H9 (cell line): ENCODE measurements around the gene COX6A1. TPM values are rescaled to one million over a fixed set of nuclear protein-coding genes. Genes with fewer than 3 reads are reported as not detected.
A peak's percentile ranks its signal among the peaks of the same experiment; 100 is the strongest.

Experiments
- DNase-seq: peaks from one replicate; pipeline ENCODE4 v3.0.0-alpha.2; 2017
- H2AFZ ChIP-seq: one replicate; pipeline ENCODE4 v1.6.1; 2013; ENCODE audit warnings: mild to moderate bottlenecking, low read length, control low read depth, moderate library complexity
- H2AK5ac ChIP-seq: 2 replicates; pipeline ENCODE4 v1.6.1; 2013; ENCODE audit warnings: low read length, control low read depth, mixed read lengths; ENCODE audit not compliant: insufficient read length
- H2BK120ac ChIP-seq: one replicate; pipeline ENCODE4 v1.6.1; 2013; ENCODE audit warnings: low read depth, mild to moderate bottlenecking, low read length, control low read depth, inconsistent platforms; ENCODE audit not compliant: poor library complexity, severe bottlenecking
- H2BK12ac ChIP-seq: 2 replicates; pipeline ENCODE4 v1.6.1; 2013; ENCODE audit warnings: low read length, control low read depth, mixed read lengths, low read depth; ENCODE audit not compliant: insufficient read length
- H2BK15ac ChIP-seq: 2 replicates; pipeline ENCODE4 v1.6.1; 2013; ENCODE audit warnings: low read depth, low read length, control low read depth
- H2BK20ac ChIP-seq: one replicate; pipeline ENCODE4 v1.6.1; 2013; ENCODE audit warnings: low read depth, mild to moderate bottlenecking, low read length, control low read depth, inconsistent platforms; ENCODE audit not compliant: poor library complexity, severe bottlenecking
- H2BK5ac ChIP-seq: 2 replicates; pipeline ENCODE4 v1.6.1; 2013; ENCODE audit warnings: low read length, control low read depth, mixed read lengths; ENCODE audit not compliant: insufficient read length
- H3K14ac ChIP-seq: 2 replicates; pipeline ENCODE4 v1.6.1; 2013; ENCODE audit warnings: low read length, control low read depth; ENCODE audit not compliant: insufficient read depth
- H3K18ac ChIP-seq: 2 replicates; pipeline ENCODE4 v1.6.1; 2013; ENCODE audit warnings: low read depth, mild to moderate bottlenecking, mixed read lengths, low read length, control low read depth; ENCODE audit not compliant: insufficient read length
- H3K23ac ChIP-seq: 2 replicates; pipeline ENCODE4 v1.6.1; 2013; ENCODE audit warnings: low read length, control low read depth, mixed read lengths, low read depth; ENCODE audit not compliant: insufficient read length
- H3K23me2 ChIP-seq: 2 replicates; pipeline ENCODE4 v1.6.1; 2013; ENCODE audit warnings: low read depth, mild to moderate bottlenecking, mixed read lengths, low read length, control low read depth; ENCODE audit not compliant: insufficient read length, poor library complexity, severe bottlenecking
- H3K27ac ChIP-seq: 2 replicates; pipeline ENCODE4 v1.5.1; 2013; ENCODE audit warnings: low read length, control low read depth, mixed read lengths, low read depth; ENCODE audit not compliant: insufficient read length
- H3K27me3 ChIP-seq: 2 replicates; pipeline ENCODE4 v1.6.1; 2013; ENCODE audit warnings: low read length, control low read depth, inconsistent platforms; ENCODE audit not compliant: insufficient read depth
- H3K4ac ChIP-seq: 2 replicates; pipeline ENCODE4 v1.6.1; 2013; ENCODE audit warnings: low read depth, mild to moderate bottlenecking, control low read depth, inconsistent platforms, low read length, moderate library complexity
- H3K4me1 ChIP-seq: 2 replicates; pipeline ENCODE4 v1.6.1; 2013; ENCODE audit warnings: low read length, control low read depth, inconsistent platforms; ENCODE audit not compliant: insufficient read depth
- H3K4me2 ChIP-seq: 2 replicates; pipeline ENCODE4 v1.6.1; 2013; ENCODE audit warnings: low read length, control low read depth, mixed read lengths; ENCODE audit not compliant: insufficient read length, insufficient read depth
- H3K56ac ChIP-seq: 2 replicates; pipeline ENCODE4 v1.6.1; 2013; ENCODE audit warnings: low read depth, mild to moderate bottlenecking, mixed read lengths, low read length, control low read depth; ENCODE audit not compliant: insufficient read length
- H3K79me1 ChIP-seq: 2 replicates; pipeline ENCODE4 v1.6.1; 2013; ENCODE audit warnings: low read depth, mild to moderate bottlenecking, moderate library complexity, low read length, control low read depth, inconsistent platforms; ENCODE audit not compliant: insufficient read depth, poor library complexity, severe bottlenecking
- H3K79me2 ChIP-seq: 2 replicates; pipeline ENCODE4 v1.6.1; 2013; ENCODE audit warnings: low read length, control low read depth, inconsistent platforms; ENCODE audit not compliant: insufficient read depth
- H3K9ac ChIP-seq: 2 replicates; pipeline ENCODE4 v1.6.1; 2013; ENCODE audit warnings: low read length, control low read depth, mixed read lengths; ENCODE audit not compliant: insufficient read length; ENCODE audit errors: extremely low read depth
- H3K9me3 ChIP-seq: one replicate; pipeline ENCODE4 v1.6.1; 2013; ENCODE audit warnings: low read depth, low read length, inconsistent platforms; ENCODE audit not compliant: control insufficient read depth
- H3T11ph ChIP-seq: one replicate; pipeline ENCODE4 v1.6.1; 2013; ENCODE audit warnings: mild to moderate bottlenecking, low read length, control low read depth, inconsistent platforms
- H4K20me1 ChIP-seq: one replicate; pipeline ENCODE4 v1.6.1; 2013; ENCODE audit not compliant: control insufficient read depth, insufficient read length, insufficient read depth
- H4K5ac ChIP-seq: 2 replicates; pipeline ENCODE4 v1.6.1; 2013; ENCODE audit warnings: low read depth, mild to moderate bottlenecking, mixed read lengths, low read length, control low read depth; ENCODE audit not compliant: insufficient read length
- H4K8ac ChIP-seq: replicated peaks from 2 replicates; pipeline ENCODE4 v1.6.1; 2013; ENCODE audit warnings: low read length, control low read depth, mixed read lengths, low read depth; ENCODE audit not compliant: insufficient read length
- H4K91ac ChIP-seq: 2 replicates; pipeline ENCODE4 v1.6.1; 2013; ENCODE audit warnings: low read depth, mild to moderate bottlenecking, moderate library complexity, mixed read lengths, low read length, control low read depth; ENCODE audit not compliant: insufficient read length
- H3K27ac Mint-ChIP-seq, 3 experiments: 2 replicates in 2 of 3; 3 replicates in 1 of 3; pipeline ENCODE4 v1.8.0; 2020 to 2021; ENCODE audit warnings: mixed read lengths in 3 of 3, mild to moderate bottlenecking in 1 of 3, moderate library complexity in 1 of 3
- H3K27me3 Mint-ChIP-seq: 2 replicates; pipeline ENCODE4 v1.8.0; 2021; ENCODE audit warnings: low read depth, mild to moderate bottlenecking, moderate library complexity, mixed read lengths
- H3K36me3 Mint-ChIP-seq, 3 experiments: 2 replicates in 2 of 3; 3 replicates in 1 of 3; pipeline ENCODE4 v1.8.0; 2020 to 2021; ENCODE audit warnings: low read depth in 3 of 3, mixed read lengths in 3 of 3; ENCODE audit not compliant: insufficient read depth in 1 of 3
- H3K4me1 Mint-ChIP-seq, 2 experiments: 2 replicates each; pipeline ENCODE4 v1.8.0; 2020; ENCODE audit warnings: mixed read lengths in 2 of 2
- H3K4me3 Mint-ChIP-seq, 2 experiments: 2 replicates in 1 of 2; 3 replicates in 1 of 2; pipeline ENCODE4 v1.8.0; 2020 to 2021; ENCODE audit warnings: mild to moderate bottlenecking in 2 of 2, mixed read lengths in 2 of 2, moderate library complexity in 1 of 2
- H3K9me3 Mint-ChIP-seq, 2 experiments: 2 replicates in 1 of 2; 3 replicates in 1 of 2; pipeline ENCODE4 v1.8.0; 2020; ENCODE audit warnings: mild to moderate bottlenecking in 2 of 2, mixed read lengths in 2 of 2, moderate library complexity in 1 of 2
- CTCF ChIP-seq: fragments of 200-600 bp; sonication (generic); conservative IDR thresholded peaks from 3 replicates; pipeline ENCODE4 v1.8.0; 2021; ENCODE audit warnings: antibody characterized with exemption, mild to moderate bottlenecking
- WGBS: extraction: QIAGEN DNeasy Blood & Tissue Kit; methylation state at CpG from one replicate; pipeline ENCODE4 v1.1.7; 2013; ENCODE audit warnings: missing lambda C conversion rate, low lambda C conversion rate, mixed read lengths; ENCODE audit not compliant: insufficient read length; ENCODE audit errors: extremely low coverage; 5-methylcytosine and 5-hydroxymethylcytosine counted together
- total RNA-seq: library from RNA; stranded (reverse); gene quantifications from 2 replicates; pipeline ENCODE4 v1.2.1, GENCODE V29; 2021

COX6A1 gene
- total RNA-seq, 1 experiment from 2014 or later, result 415 TPM

- H3K36me3 Mint-ChIP-seq, result no peaks in the 10 kb centered on the region
These were observed 49.0 kb upstream of the COX6A1 start for GRCh38 chr12:120388691-120389481.

More at GRCh38 chr12:120388691-120389481, 49.0 kb upstream of the COX6A1 start:
- Histone ChIP-seq H3K4ac (no peak overlapping the region), H2BK12ac (no peak overlapping the region), H3K23me2 (peaks cover 8% of the 10 kb centered on the region), H2BK20ac (no peak overlapping the region), H3K9me3 (no peaks in the 10 kb centered on the region), H3K4me2 (peak overlapping the region; percentile 97), H2BK120ac (no peak overlapping the region), H3K27ac (peak overlapping the region; percentile 27), H3K4me1 (peaks cover 3% of the 10 kb centered on the region; the same call in 1 of the 2 replicates), H2AFZ (no peak overlapping the region), H4K20me1 (no peaks in the 10 kb centered on the region), H4K5ac (peak overlapping the region; percentile 99), H3K56ac (no peak overlapping the region), H2AK5ac (no peak overlapping the region), H3K18ac (peak overlapping the region; percentile 70), H4K91ac (no peak overlapping the region), H3K9ac (no peak overlapping the region), H3K79me2 (no peaks in the 10 kb centered on the region), H2BK5ac (no peak overlapping the region), H3T11ph (no peak overlapping the region), H4K8ac (no peak overlapping the region), H3K79me1 (no peaks in the 10 kb centered on the region), H3K14ac (0 out of 2 replicates have a peak overlapping the region, but pooled peaks have one; percentile 32), H2BK15ac (0 out of 2 replicates have a peak overlapping the region, but pooled peaks have one; percentile 27), H3K27me3 (no peaks in the 10 kb centered on the region), H3K23ac (no peak overlapping the region)
- Mint-ChIP-seq H3K4me1 (peaks cover 21 to 35% of the 10 kb centered on the region in 2 experiments), H3K9me3 (no peaks in the 10 kb centered on the region; a peak in 1 of 5 replicates), H3K27ac (peak overlapping the region; percentile 95 to 99 (median 98); a peak in 6 of 7 replicates), H3K4me3 (peak overlapping the region; percentile 59 to 80), H3K27me3 (peaks cover 11% of the 10 kb centered on the region)
- no CpG with 5 or more reads among the region's 24 CpGs for WGBS
- no peak for TF ChIP-seq CTCF
- DNase-seq, result peak; percentile 91
